GM23338 (cell line): ENCODE data around the gene KRT12. TPM values are rescaled to one million over a fixed set of nuclear protein-coding genes. Genes with fewer than 3 reads are reported as not detected.

Experiments used
- ATAC-seq: fragments of 200-7000 bp; cut with Tn5 transposase; 3 replicates; pipeline ENCODE4 v1.9.1; 2020
- DNase-seq: peaks from one replicate; pipeline ENCODE4 v3.0.0-alpha.2; 2015; ENCODE audit warnings: low spot score
- H2AFZ ChIP-seq: fragments of 200-600 bp; sonication (generic); 2 replicates; pipeline ENCODE4 v1.8.0; 2016; ENCODE audit warnings: antibody characterized with exemption, mild to moderate bottlenecking, moderate library complexity
- H3F3A ChIP-seq: fragments of 200-600 bp; sonication (generic); replicated peaks from 2 replicates; pipeline ENCODE4 v1.8.0; 2017; ENCODE audit warnings: antibody characterized with exemption, mixed run types, low read depth
- H3K27ac ChIP-seq: fragments of 200-600 bp; sonication (generic); 2 replicates; pipeline ENCODE4 v1.6.1; 2016; ENCODE audit warnings: low read depth
- H3K27me3 ChIP-seq: fragments of 200-600 bp; sonication (generic); 2 replicates; pipeline ENCODE4 v1.8.0; 2016; ENCODE audit warnings: mild to moderate bottlenecking, mixed run types, moderate library complexity; ENCODE audit not compliant: insufficient read depth
- H3K36me3 ChIP-seq: fragments of 200-600 bp; sonication (generic); 2 replicates; pipeline ENCODE4 v1.8.0; 2016; ENCODE audit warnings: mild to moderate bottlenecking; ENCODE audit not compliant: insufficient read depth
- H3K4me1 ChIP-seq: fragments of 200-600 bp; sonication (generic); 2 replicates; pipeline ENCODE4 v1.8.0; 2016; ENCODE audit warnings: mild to moderate bottlenecking, moderate library complexity; ENCODE audit not compliant: insufficient read depth
- H3K4me2 ChIP-seq: fragments of 200-600 bp; sonication (generic); 2 replicates; pipeline ENCODE4 v1.7.1; 2017; ENCODE audit warnings: mixed run types
- H3K4me3 ChIP-seq: fragments of 200-600 bp; sonication (generic); 2 replicates; pipeline ENCODE4 v1.6.1; 2016; ENCODE audit warnings: mixed run types
- H3K79me2 ChIP-seq: fragments of 200-600 bp; sonication (generic); replicated peaks from 2 replicates; pipeline ENCODE4 v1.8.0; 2017; ENCODE audit warnings: mild to moderate bottlenecking; ENCODE audit not compliant: insufficient read depth
- H3K9me2 ChIP-seq: fragments of 200-600 bp; sonication (generic); 2 replicates; pipeline ENCODE4 v1.8.0; 2017; ENCODE audit not compliant: insufficient read depth
- H4K20me1 ChIP-seq: fragments of 200-600 bp; sonication (generic); replicated peaks from 2 replicates; pipeline ENCODE4 v1.8.0; 2017; ENCODE audit warnings: mild to moderate bottlenecking; ENCODE audit not compliant: insufficient read depth
- H3K27ac Mint-ChIP-seq: 2 replicates; pipeline ENCODE4 v1.8.0; 2020; ENCODE audit warnings: inconsistent platforms, mild to moderate bottlenecking, moderate library complexity, mixed read lengths
- H3K27me3 Mint-ChIP-seq: 3 replicates; pipeline ENCODE4 v1.8.0; 2022; ENCODE audit warnings: low read depth, mild to moderate bottlenecking, moderate library complexity, mixed read lengths, inconsistent platforms; ENCODE audit not compliant: insufficient read depth, poor library complexity
- H3K36me3 Mint-ChIP-seq: 3 replicates; pipeline ENCODE4 v1.8.0; 2021; ENCODE audit warnings: low read depth, mild to moderate bottlenecking, inconsistent platforms, moderate library complexity, mixed read lengths
- H3K4me1 Mint-ChIP-seq: 3 replicates; pipeline ENCODE4 v1.8.0; 2020; ENCODE audit warnings: mild to moderate bottlenecking, inconsistent platforms, mixed read lengths
- H3K4me3 Mint-ChIP-seq: 3 replicates; pipeline ENCODE4 v1.8.0; 2021; ENCODE audit warnings: moderate library complexity, mild to moderate bottlenecking, inconsistent platforms, mixed read lengths
- H3K9me3 Mint-ChIP-seq: 3 replicates; pipeline ENCODE4 v1.8.0; 2020; ENCODE audit warnings: moderate library complexity, mild to moderate bottlenecking, inconsistent platforms, mixed read lengths
- CREB1 ChIP-seq: fragments of 250-450 bp; sonication (Bioruptor Pico); IDR thresholded peaks from 2 replicates; pipeline ENCODE4 v1.5.0; 2020; ENCODE audit warnings: low read depth, mild to moderate bottlenecking, moderate library complexity
- EZH2 ChIP-seq: fragments of 200-600 bp; sonication (generic); IDR thresholded peaks from one replicate; pipeline ENCODE4 v1.8.0; 2017; ENCODE audit warnings: antibody characterized with exemption, mild to moderate bottlenecking, low read depth; ENCODE audit not compliant: unreplicated experiment
- EZH2phosphoT487 ChIP-seq: fragments of 200-600 bp; sonication (generic); IDR thresholded peaks from one replicate; pipeline ENCODE4 v1.8.1; 2018; ENCODE audit warnings: antibody characterized with exemption; ENCODE audit not compliant: unreplicated experiment
- JUNB ChIP-seq: IDR thresholded peaks from one replicate; pipeline ENCODE4 v1.6.1; 2016; ENCODE audit warnings: antibody characterized with exemption; ENCODE audit not compliant: unreplicated experiment
- NANOG ChIP-seq: IDR thresholded peaks from 2 replicates; pipeline ENCODE4 v1.6.1; 2016; ENCODE audit warnings: antibody characterized with exemption, borderline replicate concordance
- POLR2AphosphoS5 ChIP-seq: IDR thresholded peaks from 2 replicates; pipeline ENCODE4 v1.6.1; 2016; ENCODE audit warnings: antibody characterized with exemption, low read depth
- STAT1 ChIP-seq: IDR thresholded peaks from one replicate; pipeline ENCODE4 v1.6.1; 2016; ENCODE audit warnings: antibody characterized with exemption; ENCODE audit not compliant: unreplicated experiment
- ZNF114 ChIP-seq: fragments of 250-450 bp; sonication (Bioruptor Pico); IDR thresholded peaks from 2 replicates; pipeline ENCODE4 v1.5.0; 2020; ENCODE audit warnings: mild to moderate bottlenecking, moderate library complexity
- ZNF331 ChIP-seq: fragments of 250-450 bp; sonication (Bioruptor Pico); IDR thresholded peaks from 2 replicates; pipeline ENCODE4 v1.5.0; 2020; ENCODE audit warnings: low read depth, mild to moderate bottlenecking, moderate library complexity
- polyA plus RNA-seq: library from polyadenylated mRNA; unstranded; fragments of >200 nt; fragmentation: Nextera tagmentation; extraction: Ambion mirVana; gene quantifications from 2 replicates; pipeline ENCODE4 v1.2.1, GENCODE V29; 2016
- total RNA-seq: library from RNA; depleted of rRNA; stranded (reverse); fragments of >200 nt; shearing (Covaris generic); gene quantifications from 2 replicates; pipeline ENCODE4 v1.2.3, GENCODE V29; 2014
- TF ChIP-seq, protein P1 (sequence below), 2 experiments: fragments of 200-600 bp in 1 of 2; sonication (generic) in 1 of 2; conservative IDR thresholded peaks; 2 replicates each; pipeline versions ENCODE4 v1.5.1 to v1.6.1; 2016 to 2017; ENCODE audit warnings: antibody characterized with exemption in 2 of 2, low read depth in 2 of 2, mild to moderate bottlenecking in 2 of 2, moderate library complexity in 1 of 2
- TF ChIP-seq, protein P2 (sequence below): IDR thresholded peaks from one replicate; pipeline ENCODE4 v1.6.1; 2018; ENCODE audit warnings: antibody characterized with exemption; ENCODE audit not compliant: unreplicated experiment
- TF ChIP-seq, protein P3 (sequence below): IDR thresholded peaks from 2 replicates; pipeline ENCODE4 v1.6.1; 2016; ENCODE audit warnings: antibody characterized with exemption
- TF ChIP-seq, protein P4 (sequence below): fragments of 250-450 bp; sonication (Bioruptor Pico); IDR thresholded peaks from 2 replicates; pipeline ENCODE4 v1.5.0; 2020; ENCODE audit warnings: mild to moderate bottlenecking, moderate library complexity

The KRT12 gene
- total and polyA plus RNA-seq, 2 experiments from 2014 or later: not detected

DNA sequence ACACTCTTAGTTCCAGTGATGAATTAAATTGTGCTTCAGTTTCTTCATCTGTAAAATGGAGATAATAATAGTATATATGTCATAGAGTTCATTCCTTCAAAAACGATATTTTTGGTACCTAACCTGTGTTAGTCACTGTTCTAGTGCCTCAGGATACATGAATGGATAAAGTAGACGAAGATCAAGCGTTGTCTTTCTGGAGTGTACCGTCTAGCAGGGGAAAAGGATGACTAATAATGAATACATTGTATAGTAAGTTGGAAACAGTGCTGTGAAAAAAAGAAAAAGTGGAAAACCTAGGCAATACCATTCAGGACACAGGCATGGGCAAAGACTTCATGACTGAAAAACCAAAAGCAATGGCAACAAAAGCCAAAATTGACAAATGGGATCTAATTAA is 53.2 kb downstream of the KRT12 start:
- DNase-seq: no peak
- peaks cover 3% of the 10 kb centered on the region for H3K27me3 Mint-ChIP-seq
- H3K4me1 Mint-ChIP-seq: no peaks in the 10 kb centered on the region

More for the DNA sequence above, 53.2 kb downstream of the KRT12 start:
- Histone ChIP-seq H2AFZ (no peak overlapping the region), H3K9me2 (no peaks in the 10 kb centered on the region), H3F3A (no peaks in the 10 kb centered on the region), H3K79me2 (no peaks in the 10 kb centered on the region), H3K27me3 (peaks cover 30% of the 10 kb centered on the region; the same call in 1 of the 2 replicates), H3K4me2 (no peak overlapping the region), H3K27ac (no peak overlapping the region), H4K20me1 (no peaks in the 10 kb centered on the region), H3K4me1 (0 out of 2 replicates have a peak, but pooled peaks cover 5% of the 10 kb centered on the region), H3K4me3 (no peak overlapping the region), H3K36me3 (peaks cover 5% of the 10 kb centered on the region; the same call in 1 of the 2 replicates)
- Mint-ChIP-seq H3K36me3 (peaks cover 8% of the 10 kb centered on the region; the same call in 2 of the 3 replicates), H3K9me3 (no peaks in the 10 kb centered on the region; the same call in 2 of the 3 replicates), H3K27ac (no peak overlapping the region), H3K4me3 (no peak overlapping the region)
- TF ChIP-seq, protein P1, sequence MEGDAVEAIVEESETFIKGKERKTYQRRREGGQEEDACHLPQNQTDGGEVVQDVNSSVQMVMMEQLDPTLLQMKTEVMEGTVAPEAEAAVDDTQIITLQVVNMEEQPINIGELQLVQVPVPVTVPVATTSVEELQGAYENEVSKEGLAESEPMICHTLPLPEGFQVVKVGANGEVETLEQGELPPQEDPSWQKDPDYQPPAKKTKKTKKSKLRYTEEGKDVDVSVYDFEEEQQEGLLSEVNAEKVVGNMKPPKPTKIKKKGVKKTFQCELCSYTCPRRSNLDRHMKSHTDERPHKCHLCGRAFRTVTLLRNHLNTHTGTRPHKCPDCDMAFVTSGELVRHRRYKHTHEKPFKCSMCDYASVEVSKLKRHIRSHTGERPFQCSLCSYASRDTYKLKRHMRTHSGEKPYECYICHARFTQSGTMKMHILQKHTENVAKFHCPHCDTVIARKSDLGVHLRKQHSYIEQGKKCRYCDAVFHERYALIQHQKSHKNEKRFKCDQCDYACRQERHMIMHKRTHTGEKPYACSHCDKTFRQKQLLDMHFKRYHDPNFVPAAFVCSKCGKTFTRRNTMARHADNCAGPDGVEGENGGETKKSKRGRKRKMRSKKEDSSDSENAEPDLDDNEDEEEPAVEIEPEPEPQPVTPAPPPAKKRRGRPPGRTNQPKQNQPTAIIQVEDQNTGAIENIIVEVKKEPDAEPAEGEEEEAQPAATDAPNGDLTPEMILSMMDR (conservative IDR thresholded peaks at IDR 0.05; ENCODE audit: low read depth in 2 of 2): no peak
- TF ChIP-seq EZH2 (no peak), JUNB (no peak), NANOG (no peak), CREB1 (CRISPR knock-in tag) (no peak), EZH2phosphoT487 (no peak), STAT1 (no peak), ZNF114 (CRISPR knock-in tag) (no peak), POLR2AphosphoS5 (no peak), ZNF331 (CRISPR knock-in tag) (no peak)
- TF ChIP-seq, protein P2, sequence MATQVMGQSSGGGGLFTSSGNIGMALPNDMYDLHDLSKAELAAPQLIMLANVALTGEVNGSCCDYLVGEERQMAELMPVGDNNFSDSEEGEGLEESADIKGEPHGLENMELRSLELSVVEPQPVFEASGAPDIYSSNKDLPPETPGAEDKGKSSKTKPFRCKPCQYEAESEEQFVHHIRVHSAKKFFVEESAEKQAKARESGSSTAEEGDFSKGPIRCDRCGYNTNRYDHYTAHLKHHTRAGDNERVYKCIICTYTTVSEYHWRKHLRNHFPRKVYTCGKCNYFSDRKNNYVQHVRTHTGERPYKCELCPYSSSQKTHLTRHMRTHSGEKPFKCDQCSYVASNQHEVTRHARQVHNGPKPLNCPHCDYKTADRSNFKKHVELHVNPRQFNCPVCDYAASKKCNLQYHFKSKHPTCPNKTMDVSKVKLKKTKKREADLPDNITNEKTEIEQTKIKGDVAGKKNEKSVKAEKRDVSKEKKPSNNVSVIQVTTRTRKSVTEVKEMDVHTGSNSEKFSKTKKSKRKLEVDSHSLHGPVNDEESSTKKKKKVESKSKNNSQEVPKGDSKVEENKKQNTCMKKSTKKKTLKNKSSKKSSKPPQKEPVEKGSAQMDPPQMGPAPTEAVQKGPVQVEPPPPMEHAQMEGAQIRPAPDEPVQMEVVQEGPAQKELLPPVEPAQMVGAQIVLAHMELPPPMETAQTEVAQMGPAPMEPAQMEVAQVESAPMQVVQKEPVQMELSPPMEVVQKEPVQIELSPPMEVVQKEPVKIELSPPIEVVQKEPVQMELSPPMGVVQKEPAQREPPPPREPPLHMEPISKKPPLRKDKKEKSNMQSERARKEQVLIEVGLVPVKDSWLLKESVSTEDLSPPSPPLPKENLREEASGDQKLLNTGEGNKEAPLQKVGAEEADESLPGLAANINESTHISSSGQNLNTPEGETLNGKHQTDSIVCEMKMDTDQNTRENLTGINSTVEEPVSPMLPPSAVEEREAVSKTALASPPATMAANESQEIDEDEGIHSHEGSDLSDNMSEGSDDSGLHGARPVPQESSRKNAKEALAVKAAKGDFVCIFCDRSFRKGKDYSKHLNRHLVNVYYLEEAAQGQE: no peak
- TF ChIP-seq, protein P3, sequence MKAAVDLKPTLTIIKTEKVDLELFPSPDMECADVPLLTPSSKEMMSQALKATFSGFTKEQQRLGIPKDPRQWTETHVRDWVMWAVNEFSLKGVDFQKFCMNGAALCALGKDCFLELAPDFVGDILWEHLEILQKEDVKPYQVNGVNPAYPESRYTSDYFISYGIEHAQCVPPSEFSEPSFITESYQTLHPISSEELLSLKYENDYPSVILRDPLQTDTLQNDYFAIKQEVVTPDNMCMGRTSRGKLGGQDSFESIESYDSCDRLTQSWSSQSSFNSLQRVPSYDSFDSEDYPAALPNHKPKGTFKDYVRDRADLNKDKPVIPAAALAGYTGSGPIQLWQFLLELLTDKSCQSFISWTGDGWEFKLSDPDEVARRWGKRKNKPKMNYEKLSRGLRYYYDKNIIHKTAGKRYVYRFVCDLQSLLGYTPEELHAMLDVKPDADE: no peak
- TF ChIP-seq, protein P4, sequence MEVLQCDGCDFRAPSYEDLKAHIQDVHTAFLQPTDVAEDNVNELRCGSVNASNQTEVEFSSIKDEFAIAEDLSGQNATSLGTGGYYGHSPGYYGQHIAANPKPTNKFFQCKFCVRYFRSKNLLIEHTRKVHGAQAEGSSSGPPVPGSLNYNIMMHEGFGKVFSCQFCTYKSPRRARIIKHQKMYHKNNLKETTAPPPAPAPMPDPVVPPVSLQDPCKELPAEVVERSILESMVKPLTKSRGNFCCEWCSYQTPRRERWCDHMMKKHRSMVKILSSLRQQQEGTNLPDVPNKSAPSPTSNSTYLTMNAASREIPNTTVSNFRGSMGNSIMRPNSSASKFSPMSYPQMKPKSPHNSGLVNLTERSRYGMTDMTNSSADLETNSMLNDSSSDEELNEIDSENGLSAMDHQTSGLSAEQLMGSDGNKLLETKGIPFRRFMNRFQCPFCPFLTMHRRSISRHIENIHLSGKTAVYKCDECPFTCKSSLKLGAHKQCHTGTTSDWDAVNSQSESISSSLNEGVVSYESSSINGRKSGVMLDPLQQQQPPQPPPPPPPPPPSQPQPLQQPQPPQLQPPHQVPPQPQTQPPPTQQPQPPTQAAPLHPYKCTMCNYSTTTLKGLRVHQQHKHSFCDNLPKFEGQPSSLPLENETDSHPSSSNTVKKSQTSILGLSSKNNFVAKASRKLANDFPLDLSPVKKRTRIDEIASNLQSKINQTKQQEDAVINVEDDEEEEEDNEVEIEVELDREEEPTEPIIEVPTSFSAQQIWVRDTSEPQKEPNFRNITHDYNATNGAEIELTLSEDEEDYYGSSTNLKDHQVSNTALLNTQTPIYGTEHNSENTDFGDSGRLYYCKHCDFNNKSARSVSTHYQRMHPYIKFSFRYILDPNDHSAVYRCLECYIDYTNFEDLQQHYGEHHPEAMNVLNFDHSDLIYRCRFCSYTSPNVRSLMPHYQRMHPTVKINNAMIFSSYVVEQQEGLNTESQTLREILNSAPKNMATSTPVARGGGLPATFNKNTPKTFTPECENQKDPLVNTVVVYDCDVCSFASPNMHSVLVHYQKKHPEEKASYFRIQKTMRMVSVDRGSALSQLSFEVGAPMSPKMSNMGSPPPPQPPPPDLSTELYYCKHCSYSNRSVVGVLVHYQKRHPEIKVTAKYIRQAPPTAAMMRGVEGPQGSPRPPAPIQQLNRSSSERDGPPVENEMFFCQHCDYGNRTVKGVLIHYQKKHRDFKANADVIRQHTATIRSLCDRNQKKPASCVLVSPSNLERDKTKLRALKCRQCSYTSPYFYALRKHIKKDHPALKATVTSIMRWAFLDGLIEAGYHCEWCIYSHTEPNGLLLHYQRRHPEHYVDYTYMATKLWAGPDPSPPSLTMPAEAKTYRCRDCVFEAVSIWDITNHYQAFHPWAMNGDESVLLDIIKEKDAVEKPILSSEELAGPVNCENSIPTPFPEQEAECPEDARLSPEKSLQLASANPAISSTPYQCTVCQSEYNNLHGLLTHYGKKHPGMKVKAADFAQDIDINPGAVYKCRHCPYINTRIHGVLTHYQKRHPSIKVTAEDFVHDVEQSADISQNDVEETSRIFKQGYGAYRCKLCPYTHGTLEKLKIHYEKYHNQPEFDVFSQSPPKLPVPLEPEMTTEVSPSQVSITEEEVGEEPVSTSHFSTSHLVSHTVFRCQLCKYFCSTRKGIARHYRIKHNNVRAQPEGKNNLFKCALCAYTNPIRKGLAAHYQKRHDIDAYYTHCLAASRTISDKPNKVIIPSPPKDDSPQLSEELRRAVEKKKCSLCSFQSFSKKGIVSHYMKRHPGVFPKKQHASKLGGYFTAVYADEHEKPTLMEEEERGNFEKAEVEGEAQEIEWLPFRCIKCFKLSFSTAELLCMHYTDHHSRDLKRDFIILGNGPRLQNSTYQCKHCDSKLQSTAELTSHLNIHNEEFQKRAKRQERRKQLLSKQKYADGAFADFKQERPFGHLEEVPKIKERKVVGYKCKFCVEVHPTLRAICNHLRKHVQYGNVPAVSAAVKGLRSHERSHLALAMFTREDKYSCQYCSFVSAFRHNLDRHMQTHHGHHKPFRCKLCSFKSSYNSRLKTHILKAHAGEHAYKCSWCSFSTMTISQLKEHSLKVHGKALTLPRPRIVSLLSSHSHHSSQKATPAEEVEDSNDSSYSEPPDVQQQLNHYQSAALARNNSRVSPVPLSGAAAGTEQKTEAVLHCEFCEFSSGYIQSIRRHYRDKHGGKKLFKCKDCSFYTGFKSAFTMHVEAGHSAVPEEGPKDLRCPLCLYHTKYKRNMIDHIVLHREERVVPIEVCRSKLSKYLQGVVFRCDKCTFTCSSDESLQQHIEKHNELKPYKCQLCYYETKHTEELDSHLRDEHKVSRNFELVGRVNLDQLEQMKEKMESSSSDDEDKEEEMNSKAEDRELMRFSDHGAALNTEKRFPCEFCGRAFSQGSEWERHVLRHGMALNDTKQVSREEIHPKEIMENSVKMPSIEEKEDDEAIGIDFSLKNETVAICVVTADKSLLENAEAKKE (CRISPR knock-in tag): no peak
- ATAC-seq: no peak
